ENCODE data around the gene HSD11B1. TPM values are rescaled to one million over a fixed set of nuclear protein-coding genes. Genes with fewer than 3 reads are reported as not detected.

The HSD11B1 gene
- total RNA-seq, 1 experiment from 2014 or later: not detected

DNA sequence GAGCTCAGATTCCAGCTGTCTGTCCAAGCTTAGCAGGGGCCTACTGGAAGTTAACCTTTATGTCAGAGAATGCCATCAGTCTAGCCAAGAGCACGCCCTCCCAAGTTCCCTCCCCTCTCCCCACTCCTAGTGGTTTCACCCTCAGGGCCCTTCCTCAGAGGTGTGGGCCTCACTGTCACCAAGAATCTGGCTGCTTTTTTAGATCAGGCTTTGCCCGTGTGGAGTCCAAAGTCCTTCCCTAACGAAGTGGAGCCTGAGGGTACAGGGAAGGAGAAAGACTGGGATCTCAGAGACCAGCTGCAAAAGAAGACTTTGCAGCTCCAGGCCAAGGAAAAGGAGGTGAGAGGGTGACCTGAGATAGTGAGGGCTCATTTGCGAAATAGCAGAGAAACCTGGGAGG, 75.6 kb downstream of the HSD11B1 start:
- Histone ChIP-seq H3K36me3 (peaks cover 6% of the 10 kb centered on the region), H3K4me3 (no peak overlapping the region), H3K27me3 (no peaks in the 10 kb centered on the region), H3K9me3 (no peaks in the 10 kb centered on the region)
- DNase-seq: no peak

GRCh38 chr1:209783386-209783785, 78.7 kb downstream of the HSD11B1 start:
- H3K9me3 ChIP-seq: no peaks in the 10 kb centered on the region
- no peak for DNase-seq
- H3K27me3 ChIP-seq: no peaks in the 10 kb centered on the region
- peaks cover 6% of the 10 kb centered on the region for H3K36me3 ChIP-seq
- peak overlapping the region; percentile 83 for H3K4me3 ChIP-seq

Other genes with a start within 250 kb of the HSD11B1 start
- gene CAMK1G, start 121.1 kb upstream of the HSD11B1 start, total RNA-seq (2014; rRNA removed; shearing (Covaris generic); ENCODE audit: low replicate concordance): not detected in 2 replicates
- gene LAMB3, start 52.4 kb upstream of the HSD11B1 start, total RNA-seq (2014; rRNA removed; shearing (Covaris generic); ENCODE audit: low replicate concordance): 1.5 and 4.7 TPM in 2 replicates
- 4.7 TPM in 1 of 2 replicates, not detected in the other for gene G0S2, start 29.4 kb upstream of the HSD11B1 start, total RNA-seq (2014; rRNA removed; shearing (Covaris generic); ENCODE audit: low replicate concordance)
- not detected in 2 replicates for gene TRAF3IP3, start 51.2 kb downstream of the HSD11B1 start, total RNA-seq (2014; rRNA removed; shearing (Covaris generic); ENCODE audit: low replicate concordance)
- 0.49 and 4.6 TPM in 2 replicates for gene C1orf74, start 79.7 kb downstream of the HSD11B1 start, total RNA-seq (2014; rRNA removed; shearing (Covaris generic); ENCODE audit: low replicate concordance)
- not detected in 2 replicates for gene IRF6, start 101.3 kb downstream of the HSD11B1 start, total RNA-seq (2014; rRNA removed; shearing (Covaris generic); ENCODE audit: low replicate concordance)
- gene UTP25, start 123.1 kb downstream of the HSD11B1 start, total RNA-seq (2014; rRNA removed; shearing (Covaris generic); ENCODE audit: low replicate concordance): 10.2 and 12.3 TPM in 2 replicates
- 0.15 and 0.66 TPM in 2 replicates for gene SYT14, start 233.4 kb downstream of the HSD11B1 start, total RNA-seq (2014; rRNA removed; shearing (Covaris generic); ENCODE audit: low replicate concordance)